Prostate gland (tissue), 2 donors: ENCODE results near the gene NHLRC2.

ENCODE experiments used
- POLR2A ChIP-seq: fragments of 450-650 bp; IDR thresholded peaks from one replicate; pipeline ENCODE4 v1.6.1; 2016; ENCODE audit warnings: antibody characterized with exemption, mild to moderate bottlenecking
- TF ChIP-seq, protein P1 (sequence below), 4 experiments: fragments of 200-600 bp in 2 of 4; fragments of 450-650 bp in 2 of 4; sonication (generic) in 2 of 4; IDR thresholded peaks; 1 replicate in 3 of 4; 2 replicates in 1 of 4; pipeline ENCODE4 v1.5.1; 2016 to 2019; ENCODE audit warnings: antibody characterized with exemption in 4 of 4, mild to moderate bottlenecking in 2 of 4, moderate library complexity in 2 of 4

DNA sequence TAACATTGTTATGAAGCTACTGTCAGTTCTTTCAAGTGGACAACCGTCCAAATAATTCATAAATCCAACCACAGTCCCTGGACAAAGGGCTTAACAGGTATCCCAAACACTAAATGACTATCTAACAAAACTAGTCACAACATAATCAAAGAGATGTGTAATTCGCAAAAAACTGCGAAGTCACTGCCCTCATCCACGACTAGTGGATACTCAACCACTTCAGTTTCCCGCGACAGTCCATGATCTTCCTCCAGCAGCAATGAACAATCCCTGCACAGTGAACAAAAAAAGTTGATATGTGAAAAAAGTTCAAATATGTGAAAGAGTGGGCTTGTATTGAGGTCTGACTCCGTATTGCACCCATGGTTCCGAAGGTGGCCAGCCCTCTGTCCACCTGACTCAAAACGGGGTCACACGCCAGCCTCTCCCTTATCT lies 866 bp upstream of the NHLRC2 start:
- TF ChIP-seq, protein P1, sequence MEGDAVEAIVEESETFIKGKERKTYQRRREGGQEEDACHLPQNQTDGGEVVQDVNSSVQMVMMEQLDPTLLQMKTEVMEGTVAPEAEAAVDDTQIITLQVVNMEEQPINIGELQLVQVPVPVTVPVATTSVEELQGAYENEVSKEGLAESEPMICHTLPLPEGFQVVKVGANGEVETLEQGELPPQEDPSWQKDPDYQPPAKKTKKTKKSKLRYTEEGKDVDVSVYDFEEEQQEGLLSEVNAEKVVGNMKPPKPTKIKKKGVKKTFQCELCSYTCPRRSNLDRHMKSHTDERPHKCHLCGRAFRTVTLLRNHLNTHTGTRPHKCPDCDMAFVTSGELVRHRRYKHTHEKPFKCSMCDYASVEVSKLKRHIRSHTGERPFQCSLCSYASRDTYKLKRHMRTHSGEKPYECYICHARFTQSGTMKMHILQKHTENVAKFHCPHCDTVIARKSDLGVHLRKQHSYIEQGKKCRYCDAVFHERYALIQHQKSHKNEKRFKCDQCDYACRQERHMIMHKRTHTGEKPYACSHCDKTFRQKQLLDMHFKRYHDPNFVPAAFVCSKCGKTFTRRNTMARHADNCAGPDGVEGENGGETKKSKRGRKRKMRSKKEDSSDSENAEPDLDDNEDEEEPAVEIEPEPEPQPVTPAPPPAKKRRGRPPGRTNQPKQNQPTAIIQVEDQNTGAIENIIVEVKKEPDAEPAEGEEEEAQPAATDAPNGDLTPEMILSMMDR (IDR thresholded peaks at IDR 0.05): no peak
- TF ChIP-seq POLR2A: no peak
